ENCODE measurements around the gene CREB3L2. TPM values are rescaled to one million over a fixed set of nuclear protein-coding genes. Genes with fewer than 3 reads are reported as not detected.

CREB3L2 gene
- total RNA-seq, 2 donors from 2014 or later = 45.8 to 46.0 TPM

- H3K4me3 ChIP-seq = no peak overlapping the region
- TF ChIP-seq CTCF (IDR thresholded peaks at IDR 0.05) = no peak
- H3K27ac ChIP-seq = no peak overlapping the region
- no peaks in the 10 kb centered on the region for H3K9me3 ChIP-seq
- intact Hi-C loops (cut with DNase I) = no loop called here
- no peak overlapping the region for H3K9ac ChIP-seq (ENCODE audit: low read depth in 2 of 2, low read length in 2 of 2)
- no peak for DNase-seq
- no peaks in the 10 kb centered on the region for H3K36me3 ChIP-seq
- H3K4me1 ChIP-seq = no peaks in the 10 kb centered on the region
- H3K27me3 ChIP-seq = no peaks in the 10 kb centered on the region
Measured at GRCh38 chr7:138029941-138030340, 28.1 kb upstream of the CREB3L2 start.

- no peak for TF ChIP-seq CTCF (IDR thresholded peaks at IDR 0.05)
- Histone ChIP-seq H3K27me3 (no peaks in the 10 kb centered on the region), H3K4me3 (no peak overlapping the region), H3K9me3 (no peaks in the 10 kb centered on the region), H3K9ac (ENCODE audit: low read depth in 2 of 2, low read length in 2 of 2) (no peak overlapping the region), H3K27ac (no peak overlapping the region), H3K36me3 (no peaks in the 10 kb centered on the region), H3K4me1 (no peaks in the 10 kb centered on the region)
- intact Hi-C loops (cut with DNase I) = no loop called here
- no peak for DNase-seq
Measured at GRCh38 chr7:138029126-138029525, 27.2 kb upstream of the CREB3L2 start.

GRCh38 chr7:138027100-138027499, 25.2 kb upstream of the CREB3L2 start:
- no peaks in the 10 kb centered on the region for H3K27me3 ChIP-seq
- intact Hi-C loops (cut with DNase I) = no loop called here
- no peaks in the 10 kb centered on the region for H3K4me1 ChIP-seq
- no peaks in the 10 kb centered on the region for H3K36me3 ChIP-seq
- H3K4me3 ChIP-seq = no peak overlapping the region
- no peak overlapping the region for H3K27ac ChIP-seq
- H3K9ac ChIP-seq (ENCODE audit: low read depth in 2 of 2, low read length in 2 of 2) = no peak overlapping the region
- no peaks in the 10 kb centered on the region for H3K9me3 ChIP-seq
- DNase-seq = no peak
- no peak for TF ChIP-seq CTCF (IDR thresholded peaks at IDR 0.05)

DNA sequence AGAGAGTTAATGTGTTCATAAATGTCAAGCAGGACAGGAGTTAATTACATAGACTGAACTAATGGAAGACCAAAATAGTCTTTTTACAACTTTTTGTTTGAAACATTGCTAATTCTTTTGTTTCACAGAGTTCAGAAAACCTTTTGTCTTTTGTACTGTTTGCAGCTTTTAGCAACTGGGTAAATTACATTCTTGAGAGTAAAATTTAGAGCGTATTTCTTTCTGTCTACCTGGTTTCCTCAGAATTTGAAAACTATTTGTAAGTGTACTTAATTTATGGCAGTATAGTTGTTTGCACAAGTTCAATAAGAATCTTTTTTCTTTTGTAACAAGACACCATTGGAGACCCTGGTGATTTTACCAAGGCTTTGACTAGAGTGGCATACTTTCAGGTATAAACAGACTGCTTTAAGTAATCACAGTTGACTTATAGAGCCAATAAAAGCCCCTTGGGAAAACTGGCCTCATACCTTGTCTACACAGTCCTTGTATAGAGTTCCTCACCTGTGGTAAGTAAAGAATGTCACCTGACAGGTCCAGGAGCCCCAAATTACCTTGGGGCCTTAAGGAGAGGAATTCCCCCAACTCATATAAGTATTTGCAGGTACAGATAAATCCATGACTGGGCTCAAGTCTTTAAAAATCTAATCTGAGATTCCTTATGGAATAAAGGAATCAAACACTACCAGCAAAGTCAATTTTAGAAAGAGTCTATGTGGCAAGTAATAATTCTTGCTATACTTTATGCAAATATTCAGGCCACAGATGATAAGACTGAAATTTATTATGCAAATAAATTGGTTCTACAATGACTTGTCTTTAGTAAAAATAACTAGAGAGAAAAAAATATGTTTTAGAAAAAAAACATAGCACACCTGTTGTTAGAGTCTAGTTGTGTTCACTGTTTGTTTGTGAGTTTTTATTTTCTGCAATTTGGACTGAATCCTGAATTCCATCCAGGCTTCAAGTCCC, 23.6 kb upstream of the CREB3L2 start:
- TF ChIP-seq CTCF (IDR thresholded peaks at IDR 0.05) = no peak
- intact Hi-C loops (cut with DNase I) = no loop called here
- H3K36me3 ChIP-seq = no peaks in the 10 kb centered on the region
- no peaks in the 10 kb centered on the region for H3K9me3 ChIP-seq
- no peak overlapping the region for H3K27ac ChIP-seq
- no peak overlapping the region for H3K9ac ChIP-seq (ENCODE audit: low read depth in 2 of 2, low read length in 2 of 2)
- no peaks in the 10 kb centered on the region for H3K27me3 ChIP-seq
- DNase-seq = no peak
- no peak overlapping the region for H3K4me3 ChIP-seq
- no peaks in the 10 kb centered on the region for H3K4me1 ChIP-seq

- Histone ChIP-seq H3K36me3 (no peaks in the 10 kb centered on the region), H3K4me3 (no peak overlapping the region), H3K27me3 (no peaks in the 10 kb centered on the region), H3K4me1 (no peaks in the 10 kb centered on the region), H3K9me3 (no peaks in the 10 kb centered on the region), H3K27ac (no peak overlapping the region), H3K9ac (ENCODE audit: low read depth in 2 of 2, low read length in 2 of 2) (no peak overlapping the region)
- no peak for DNase-seq
- no peak for TF ChIP-seq CTCF (IDR thresholded peaks at IDR 0.05)
- intact Hi-C loops (cut with DNase I) = no loop called here
Measured at GRCh38 chr7:138024765-138025164, 22.9 kb upstream of the CREB3L2 start.

All from colonic mucosa (tissue), 4 donors.